Right cardiac atrium (tissue), 5 donors: Measurements from ENCODE around the gene FOXE3. TPM values are rescaled to one million over a fixed set of nuclear protein-coding genes. Genes with fewer than 3 reads are reported as not detected.

Experiments
- ATAC-seq, 2 donors: fragments of 200-7000 bp; cut with Tn5 transposase; one replicate each; pipeline versions ENCODE4 v1.8.0 to v1.9.1; 2020; ENCODE audit warnings: moderate library complexity in 2 of 2, mild to moderate bottlenecking in 1 of 2
- DNase-seq, 3 donors: peaks; one replicate each; pipeline ENCODE4 v3.0.0-alpha.2; 2020
- H3K27ac ChIP-seq: one replicate; pipeline ENCODE4 v1.5.1; 2013; ENCODE audit warnings: mild to moderate bottlenecking, low read length, control low read depth, moderate library complexity
- H3K27me3 ChIP-seq: one replicate; pipeline ENCODE4 v1.6.1; 2013; ENCODE audit not compliant: control insufficient read depth, insufficient read depth
- H3K4me1 ChIP-seq: one replicate; pipeline ENCODE4 v1.6.1; 2013; ENCODE audit warnings: low read length; ENCODE audit not compliant: control insufficient read depth, insufficient read depth
- H3K4me3 ChIP-seq: one replicate; pipeline ENCODE4 v1.5.1; 2013; ENCODE audit warnings: low read length, control low read depth
- H3K9me3 ChIP-seq: one replicate; pipeline ENCODE4 v1.6.1; 2013; ENCODE audit warnings: low read length; ENCODE audit not compliant: control insufficient read depth
- WGBS: extraction: QIAGEN DNeasy Blood & Tissue Kit; methylation state at CpG from one replicate; pipeline ENCODE4 v1.1.7; 2013; 5-methylcytosine and 5-hydroxymethylcytosine counted together
- intact Hi-C, 4 donors: fragments of 100-400 bp; cut with DNase I; formaldehyde crosslinking; loops; one replicate each; pipeline versions ENCODE4 v1.11.0 to v1.14.0; 2022 to 2023
- long read RNA-seq, 4 donors: library from polyadenylated mRNA; unstranded; transcript quantifications; one replicate each; pipeline ENCODE4 v2.0.0, GENCODE V29; 2020 to 2021
- polyA plus RNA-seq: library from polyadenylated mRNA; stranded (reverse); fragments of 200-250 nt; gene quantifications from one replicate; pipeline ENCODE4 v1.2.3, GENCODE V29; 2013
- total RNA-seq, 4 donors: library from RNA; stranded (reverse); fragmentation: NEBNext Ultra II Directional; extraction: Animal tissue kit (Norgen Biotek cat#: 25700); gene quantifications; one replicate each; pipeline ENCODE4 v1.2.1, GENCODE V29; 2021
- donor health status: healthy with polysubstance abuse.
- donor health status: DM: no; HTN: yes; CAD: no.
- donor health status: DM: no; HTN: no; CAD: no.
- donor health status: DM: no; HTN: yes; CAD: no; lungs with severe emphysema.
- donor health status: DM: yes; HTN: yes; CAD: no.

FOXE3 gene
- not detected for total RNA-seq
- not detected for polyA plus RNA-seq
- long read RNA-seq, donor 1: 0 reads
- long read RNA-seq, donor 2: 0 reads
- long read RNA-seq, donor 3: 0 reads
- long read RNA-seq, donor 4: 0 reads

DNA sequence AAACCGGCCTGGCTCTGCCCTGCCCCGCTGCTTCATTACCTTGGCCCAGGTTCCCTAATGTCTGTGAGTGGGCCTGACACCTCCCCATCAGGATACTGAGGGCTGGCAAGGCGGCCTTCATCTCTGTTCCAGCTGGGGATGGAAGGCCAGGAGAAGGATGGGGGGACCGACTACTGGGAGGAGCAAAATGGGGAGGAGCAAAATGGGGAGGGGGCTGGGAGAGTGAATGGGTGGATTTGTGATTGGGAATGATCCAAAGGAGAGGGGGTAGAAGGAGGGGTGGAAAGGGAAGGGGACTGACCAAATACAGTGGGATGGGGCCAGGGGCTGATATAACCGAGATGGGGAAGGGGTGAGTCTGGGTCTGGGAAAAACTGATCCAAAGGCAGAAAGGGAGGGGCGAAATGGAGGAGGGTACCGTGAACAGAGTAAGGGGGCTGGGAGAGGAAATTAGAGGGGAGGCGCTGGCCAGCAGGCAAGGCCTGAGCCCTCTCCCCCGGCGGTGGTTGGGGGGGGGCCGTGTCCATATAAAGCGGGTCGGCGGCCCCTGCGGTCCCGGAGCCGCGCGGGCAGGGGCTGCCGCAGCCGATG is at the start of gene FOXE3:
FOXE3 (plus strand) TSS at position 558 of the 591 bp plus-strand sequence; CDS start at position 589, 31 bp downstream.
- intact Hi-C loops: no loop called here
- ATAC-seq (no peak), DNase-seq (no peak)
- peaks cover 2% of the 10 kb centered on the region for H3K4me1 ChIP-seq
- no peak within 1 kb of the TSS for H3K27ac ChIP-seq
- no peaks in the 10 kb centered on the region for H3K27me3 ChIP-seq
- 18% methylated on average over 21 of the region's 21 CpGs for WGBS
- peak within 1 kb of the TSS; percentile 1 for H3K4me3 ChIP-seq
- no peaks in the 10 kb centered on the region for H3K9me3 ChIP-seq

DNA sequence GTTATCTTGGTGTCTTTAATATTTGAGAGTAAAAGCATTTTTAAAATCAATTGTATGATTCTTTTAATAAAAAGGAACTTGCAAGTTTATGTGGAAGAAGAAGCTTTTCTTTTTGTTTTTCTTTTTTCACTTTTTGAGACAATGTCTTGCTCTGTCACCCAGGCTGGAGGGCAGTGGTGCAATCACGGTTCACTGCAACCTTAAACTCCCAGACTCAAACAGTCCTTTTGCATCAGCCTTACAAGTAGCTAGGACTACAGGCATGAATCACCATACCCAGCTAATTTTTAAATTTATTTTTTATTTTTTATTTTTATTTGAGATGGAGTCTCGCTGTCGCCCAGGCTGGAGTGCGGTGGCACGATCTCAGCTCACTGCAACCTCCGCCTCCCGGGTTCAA is 48.4 kb upstream of the FOXE3 start:
- Histone ChIP-seq H3K27me3 (no peaks in the 10 kb centered on the region), H3K4me3 (no peak overlapping the region), H3K4me1 (no peaks in the 10 kb centered on the region), H3K27ac (no peak overlapping the region), H3K9me3 (no peaks in the 10 kb centered on the region)
- WGBS: 95% methylated on average over 7 of the region's 7 CpGs
- no peak for DNase-seq
- ATAC-seq: no peak
- intact Hi-C loops: no loop called here

DNA sequence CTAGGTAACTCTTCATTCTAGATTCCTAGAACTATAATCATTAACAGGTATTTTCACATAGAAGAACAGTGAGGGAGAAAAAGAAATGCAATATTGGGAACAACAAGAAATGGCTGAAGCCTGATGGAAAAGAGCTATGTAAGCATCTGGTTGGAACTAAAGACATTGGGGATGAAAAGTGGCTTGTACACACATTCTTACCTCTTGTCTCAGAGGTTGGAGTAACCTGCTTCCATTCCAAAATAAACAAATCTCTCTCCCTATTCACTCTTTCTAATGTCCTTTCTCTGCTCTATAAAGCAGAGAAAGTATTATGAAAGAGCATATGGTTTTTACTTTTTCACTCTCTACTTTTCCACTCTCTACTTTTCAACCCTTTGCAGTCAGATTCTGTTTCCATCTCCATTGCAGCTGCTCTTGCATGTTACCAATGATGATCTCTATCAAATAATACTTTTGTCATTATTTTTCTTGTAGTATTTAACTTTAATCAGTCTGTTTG is 45.0 kb upstream of the FOXE3 start:
- ATAC-seq (no peak), DNase-seq (no peak)
- H3K9me3 ChIP-seq: no peaks in the 10 kb centered on the region
- no peak overlapping the region for H3K27ac ChIP-seq
- no peaks in the 10 kb centered on the region for H3K27me3 ChIP-seq
- no peaks in the 10 kb centered on the region for H3K4me1 ChIP-seq
- H3K4me3 ChIP-seq: no peak overlapping the region
- intact Hi-C loops: no loop called here

DNA sequence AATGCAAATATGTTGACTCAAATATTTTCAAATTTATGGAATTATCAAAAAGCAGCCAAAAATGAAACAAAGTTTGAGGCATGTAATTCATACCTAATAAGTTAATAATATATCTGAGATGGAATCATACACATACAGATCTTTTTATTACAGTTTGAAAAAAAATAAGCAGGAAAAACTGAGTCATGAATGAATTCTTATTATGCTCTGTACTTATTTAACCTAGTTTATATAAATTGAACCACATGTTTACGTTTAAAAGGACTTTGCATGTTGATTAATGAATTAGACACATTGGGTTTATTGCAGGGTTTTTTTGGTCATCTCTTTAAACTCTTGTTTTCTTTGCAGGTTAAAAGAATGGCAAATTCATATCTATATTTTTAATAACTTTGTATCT is 41.6 kb upstream of the FOXE3 start:
- intact Hi-C loops: no loop called here
- ATAC-seq: no peak
- Histone ChIP-seq H3K4me1 (no peaks in the 10 kb centered on the region), H3K27ac (no peak overlapping the region), H3K27me3 (no peaks in the 10 kb centered on the region), H3K4me3 (no peak overlapping the region), H3K9me3 (no peaks in the 10 kb centered on the region)
- 81% methylated on average over 1 of the region's 1 CpG for WGBS
- DNase-seq: no peak

DNA sequence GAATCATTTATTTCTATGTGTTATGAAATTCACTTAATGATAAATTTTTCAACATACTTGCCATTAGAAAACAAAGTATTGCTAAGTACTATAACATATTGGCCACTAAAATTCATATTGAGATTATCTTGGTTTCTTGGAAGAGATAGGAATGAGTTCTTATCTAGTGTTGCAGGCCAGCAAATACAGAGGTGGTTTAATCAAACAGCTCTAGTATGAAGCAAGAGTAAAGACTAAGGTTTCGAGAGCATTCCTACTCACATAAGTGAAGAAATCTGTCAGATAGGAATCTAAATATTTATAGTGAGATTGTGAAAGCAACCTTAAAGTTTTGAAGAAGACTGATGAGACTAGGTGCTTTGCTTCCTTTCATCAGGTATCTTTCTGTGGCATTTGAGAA is 37.9 kb upstream of the FOXE3 start:
- H3K4me1 ChIP-seq: no peaks in the 10 kb centered on the region
- no peaks in the 10 kb centered on the region for H3K9me3 ChIP-seq
- no peak overlapping the region for H3K27ac ChIP-seq
- 73% methylated on average over 1 of the region's 1 CpG for WGBS
- H3K4me3 ChIP-seq: no peak overlapping the region
- no peaks in the 10 kb centered on the region for H3K27me3 ChIP-seq
- DNase-seq (no peak), ATAC-seq (no peak)
- intact Hi-C loops: no loop called here

DNA sequence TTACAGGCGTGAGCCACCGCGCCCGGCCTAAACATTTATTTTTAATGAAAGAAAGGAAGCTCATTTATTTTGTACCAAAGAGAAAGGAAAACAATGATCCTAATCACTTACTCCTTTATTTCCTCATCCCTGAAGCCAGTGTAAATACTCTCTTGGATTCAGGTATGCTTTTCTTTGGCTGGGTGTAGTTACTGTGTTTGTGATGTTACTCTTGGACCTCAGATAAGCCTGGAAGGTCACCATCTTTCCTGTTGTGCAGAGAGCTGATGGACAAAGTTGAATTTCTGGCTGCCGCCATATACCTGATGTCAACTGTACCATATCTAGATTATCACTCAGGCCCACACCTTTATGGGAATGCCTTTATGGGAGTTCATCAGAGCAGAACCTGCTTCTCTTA is 35.4 kb upstream of the FOXE3 start:
- 98% methylated on average over 5 of the region's 5 CpGs for whole genome bisulfite sequencing
- no peak for DNase-seq
- intact Hi-C loops: no loop called here
- peak in 1 of 2 donors; percentile 69 for ATAC-seq
- no peak overlapping the region for H3K27ac ChIP-seq
- no peak overlapping the region for H3K4me3 ChIP-seq
- no peaks in the 10 kb centered on the region for H3K4me1 ChIP-seq
- no peaks in the 10 kb centered on the region for H3K27me3 ChIP-seq
- H3K9me3 ChIP-seq: no peaks in the 10 kb centered on the region

DNA sequence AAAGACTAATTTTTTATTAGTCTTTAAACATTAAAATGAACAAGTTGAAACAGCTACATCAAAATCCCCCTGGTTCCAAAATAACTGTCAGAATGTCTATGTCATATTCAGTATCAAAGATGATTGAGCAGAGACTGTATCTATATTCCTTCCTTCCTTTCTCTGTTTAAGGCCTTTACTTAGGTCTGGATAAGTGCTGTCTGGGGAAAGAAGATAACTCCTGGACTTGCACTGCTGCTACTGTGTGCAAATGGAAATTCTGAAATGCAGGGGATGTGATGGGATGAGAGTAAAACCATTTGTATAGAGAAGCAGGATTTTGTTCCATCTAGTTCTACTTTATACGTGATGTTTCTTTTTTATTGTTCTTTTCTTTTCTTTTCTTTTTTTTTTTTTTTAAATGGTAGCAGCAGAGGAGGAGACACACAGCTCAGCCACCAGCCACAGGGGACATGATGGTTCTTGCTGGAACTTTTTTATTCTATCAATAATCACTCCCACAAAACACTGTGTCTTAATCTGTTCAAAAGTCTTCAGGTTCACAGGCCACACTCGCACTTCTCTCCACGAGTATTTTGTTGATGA is 33.6 kb upstream of the FOXE3 start:
- H3K27ac ChIP-seq: no peak overlapping the region
- no peak for ATAC-seq
- intact Hi-C loops: no loop called here

DNA sequence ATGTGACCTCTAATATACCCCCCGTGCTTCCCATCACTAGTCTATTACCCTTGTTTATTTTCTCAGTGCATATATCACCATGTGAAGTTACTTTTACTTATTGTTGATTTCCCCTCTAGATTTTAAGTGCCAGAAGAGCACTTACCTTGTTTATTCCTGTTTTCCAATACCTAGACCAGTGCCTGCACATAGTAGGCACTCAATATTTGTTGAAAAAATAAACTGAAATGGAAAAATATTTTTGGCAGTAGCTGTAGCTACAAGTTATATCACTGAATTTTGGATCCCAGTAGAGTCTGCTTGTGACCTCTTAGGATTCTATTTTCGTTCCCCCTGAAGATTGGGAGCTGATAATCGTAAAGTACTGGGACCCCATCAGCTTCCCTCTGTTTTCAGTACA is 32.0 kb upstream of the FOXE3 start:
- 89% methylated on average over 3 of the region's 3 CpGs for WGBS
- H3K27me3 ChIP-seq: no peaks in the 10 kb centered on the region

More for the DNA sequence above, 33.6 kb upstream of the FOXE3 start:
- Histone ChIP-seq H3K27me3 (no peaks in the 10 kb centered on the region), H3K9me3 (no peaks in the 10 kb centered on the region), H3K4me1 (no peaks in the 10 kb centered on the region), H3K4me3 (no peak overlapping the region)
- no peak for DNase-seq
- WGBS: 79% methylated on average over 3 of the region's 3 CpGs

DNA sequence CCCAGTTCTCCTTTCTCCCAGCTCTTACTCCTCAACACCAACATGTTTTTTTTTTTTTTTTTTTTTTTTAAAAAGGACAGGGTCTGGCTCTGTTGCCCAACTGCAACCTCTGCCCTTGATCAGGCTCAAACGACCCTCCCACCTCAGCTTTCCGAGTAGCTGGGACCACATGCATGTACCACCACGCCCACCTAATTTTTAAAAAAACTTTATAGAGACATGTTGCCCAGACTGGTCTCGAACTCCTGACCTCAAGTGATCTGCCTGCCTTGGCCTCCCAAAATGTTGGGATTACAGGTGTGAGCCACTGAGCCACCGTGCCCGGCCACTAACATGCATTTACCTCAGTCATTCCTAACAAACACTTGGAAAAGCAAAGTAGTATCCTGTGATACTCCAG is 31.1 kb upstream of the FOXE3 start:
- H3K27me3 ChIP-seq: no peaks in the 10 kb centered on the region
- 80% methylated on average over 6 of the region's 6 CpGs for WGBS
- intact Hi-C loops: no loop called here
- H3K27ac ChIP-seq: no peak overlapping the region
- H3K4me3 ChIP-seq: no peak overlapping the region
- DNase-seq (no peak), ATAC-seq (no peak)
- no peaks in the 10 kb centered on the region for H3K4me1 ChIP-seq
- H3K9me3 ChIP-seq: no peaks in the 10 kb centered on the region

More for the DNA sequence above, 32.0 kb upstream of the FOXE3 start:
- Histone ChIP-seq H3K27ac (no peak overlapping the region), H3K4me1 (no peaks in the 10 kb centered on the region), H3K4me3 (no peak overlapping the region), H3K9me3 (no peaks in the 10 kb centered on the region)
- ATAC-seq: no peak
- DNase-seq: no peak
- intact Hi-C loops: no loop called here

DNA sequence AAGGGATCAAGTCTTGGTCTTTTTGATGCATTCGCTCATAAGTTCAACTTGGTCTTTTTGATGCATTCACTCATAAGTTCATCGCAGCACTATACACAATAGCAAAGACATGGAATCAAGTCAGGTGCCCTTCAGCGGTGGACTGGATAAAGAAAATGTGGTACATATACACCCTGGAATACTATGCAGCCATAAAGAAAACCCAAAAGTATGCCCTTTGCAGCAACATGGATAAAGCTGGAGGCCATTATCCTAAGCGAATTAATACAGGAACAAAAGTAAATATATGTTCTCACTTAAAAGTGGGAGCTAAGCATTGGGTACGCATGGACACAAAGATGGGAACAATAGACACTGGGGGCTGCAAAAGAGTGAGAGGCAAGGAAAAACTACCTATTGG is 29.8 kb upstream of the FOXE3 start:
- WGBS: 96% methylated on average over 5 of the region's 5 CpGs

DNA sequence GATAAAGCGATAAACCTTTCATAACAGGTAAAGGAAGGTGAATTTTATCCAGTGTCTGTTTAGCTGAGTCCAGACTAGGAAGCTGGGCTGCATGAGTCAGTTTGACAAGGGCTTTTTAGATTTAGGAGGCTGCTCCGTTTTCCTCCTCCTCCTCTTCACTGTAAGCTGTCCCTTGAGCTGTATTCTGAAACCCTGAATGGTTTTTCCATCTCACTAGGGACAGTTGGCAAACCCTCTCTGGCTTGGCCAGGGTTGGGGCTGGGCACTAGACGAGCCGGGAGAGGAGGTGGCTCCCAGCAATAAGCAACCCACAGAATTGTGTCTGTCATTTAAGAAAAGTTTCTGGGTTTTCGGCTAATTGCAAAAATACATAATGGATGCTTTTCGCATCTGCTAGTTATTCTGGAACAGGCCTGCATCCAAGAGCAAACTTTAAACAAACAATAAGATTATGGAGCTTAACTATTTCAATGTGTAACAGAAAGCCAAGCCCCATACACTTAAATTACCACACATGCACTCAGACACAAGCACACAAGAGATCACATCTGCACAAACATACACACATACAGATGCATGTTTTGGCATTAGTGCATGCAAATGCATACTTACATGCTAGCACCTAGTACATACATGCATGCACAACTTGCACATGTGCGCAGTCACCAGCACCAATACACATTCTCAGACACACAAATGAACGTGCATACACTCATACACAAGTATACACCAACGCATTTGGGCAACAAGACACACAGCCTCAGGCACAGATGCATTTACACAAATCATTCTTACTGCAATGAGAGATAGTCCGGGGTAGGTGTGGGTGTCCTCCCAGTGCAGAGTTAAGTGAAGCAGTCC is 27.8 kb upstream of the FOXE3 start:
- H3K27ac ChIP-seq: no peak overlapping the region
- 36% methylated on average over 10 of the region's 10 CpGs for WGBS
- ATAC-seq: peak in 1 of 2 donors; percentile 40

More for the DNA sequence above, 29.8 kb upstream of the FOXE3 start:
- intact Hi-C loops: no loop called here
- no peak for ATAC-seq
- H3K4me3 ChIP-seq: no peak overlapping the region
- H3K4me1 ChIP-seq: no peaks in the 10 kb centered on the region
- no peak overlapping the region for H3K27ac ChIP-seq
- no peak for DNase-seq
- no peaks in the 10 kb centered on the region for H3K9me3 ChIP-seq
- no peaks in the 10 kb centered on the region for H3K27me3 ChIP-seq

More for the DNA sequence above, 27.8 kb upstream of the FOXE3 start:
- no peaks in the 10 kb centered on the region for H3K27me3 ChIP-seq
- no peaks in the 10 kb centered on the region for H3K9me3 ChIP-seq
- H3K4me3 ChIP-seq: no peak overlapping the region
- intact Hi-C loops: no loop called here
- H3K4me1 ChIP-seq: no peaks in the 10 kb centered on the region
- DNase-seq: no peak
